Epithelial cell of prostate (primary cell): Measurements from ENCODE around the gene VSTM1.

Experiments used
- DNase-seq: peaks from one replicate; pipeline ENCODE4 v3.0.0-alpha.2; 2011; ENCODE audit warnings: low read depth, low spot score
- H3K27ac ChIP-seq: fragments of 450-650 bp; 2 replicates; pipeline ENCODE4 v1.5.1; 2017; ENCODE audit warnings: mild to moderate bottlenecking

Gene VSTM1

DNA sequence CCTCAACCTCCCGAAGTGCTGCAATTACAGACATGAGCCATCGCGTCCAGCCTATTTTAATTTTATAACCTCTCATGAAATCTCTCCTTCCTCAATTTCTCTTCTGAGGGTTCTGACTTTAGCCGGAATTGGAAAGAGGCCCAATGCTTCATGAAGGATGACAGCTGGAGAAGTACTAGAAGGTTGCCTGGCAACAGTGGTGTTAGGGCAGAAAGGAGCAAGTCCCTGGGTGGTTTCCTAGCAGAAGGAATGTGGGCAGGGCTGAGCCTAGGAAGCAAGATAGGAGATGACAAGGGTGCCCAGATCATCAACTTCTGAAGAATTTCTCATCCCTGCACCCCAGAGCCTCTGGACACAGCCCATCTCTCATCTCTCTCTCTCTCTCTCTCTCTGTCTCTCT lies 46.4 kb downstream of the VSTM1 start:
- H3K27ac ChIP-seq, result no peak overlapping the region
- no peak for DNase-seq

- no peak overlapping the region for H3K27ac ChIP-seq
- DNase-seq, result no peak
These were observed 48.7 kb downstream of the VSTM1 start for GRCh38 chr19:54014920-54015560.

DNA sequence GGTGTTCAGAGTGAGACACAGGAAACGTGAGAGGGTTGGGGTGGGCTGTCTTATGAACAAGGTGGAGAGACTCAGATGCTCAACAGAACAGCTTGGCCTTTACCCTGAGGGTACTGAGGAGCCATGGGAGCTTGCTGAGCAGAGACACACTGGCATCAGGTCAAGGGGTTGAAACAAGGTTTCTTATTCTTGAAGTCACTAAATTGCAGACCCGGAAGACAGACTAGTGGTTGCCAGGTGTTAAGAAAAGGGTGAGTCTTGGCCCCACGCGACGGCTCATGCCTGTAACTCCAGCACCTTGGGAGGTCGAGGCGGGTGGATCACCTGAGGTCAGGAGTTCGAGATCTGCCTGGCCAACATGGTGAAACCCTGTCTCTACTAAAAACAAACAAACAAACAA lies 49.8 kb downstream of the VSTM1 start:
- no peak overlapping the region for H3K27ac ChIP-seq
- no peak for DNase-seq

GRCh38 chr19:54011507-54012211 lies 52.0 kb downstream of the VSTM1 start:
- H3K27ac ChIP-seq, result no peak overlapping the region
- no peak for DNase-seq

DNA sequence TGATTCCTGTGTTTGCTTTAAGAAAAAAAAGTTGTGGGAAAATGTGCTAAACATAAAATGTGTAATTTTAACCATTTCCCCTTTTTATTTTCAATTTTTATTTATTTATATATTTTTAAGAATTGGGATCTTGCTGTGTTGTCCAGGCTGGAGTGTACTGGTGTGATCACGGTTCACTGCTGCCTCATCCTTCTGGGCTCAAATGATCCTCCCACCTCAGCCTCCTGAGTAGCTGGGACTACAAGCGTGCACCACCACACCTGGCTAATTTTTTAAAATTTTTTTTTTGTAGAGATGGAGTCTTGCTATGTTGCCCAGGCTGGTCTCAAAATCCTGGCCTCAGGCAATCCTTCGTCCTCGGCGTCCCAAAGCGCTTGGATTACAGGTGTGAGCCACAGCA lies 53.2 kb downstream of the VSTM1 start:
- no peak for DNase-seq

DNA sequence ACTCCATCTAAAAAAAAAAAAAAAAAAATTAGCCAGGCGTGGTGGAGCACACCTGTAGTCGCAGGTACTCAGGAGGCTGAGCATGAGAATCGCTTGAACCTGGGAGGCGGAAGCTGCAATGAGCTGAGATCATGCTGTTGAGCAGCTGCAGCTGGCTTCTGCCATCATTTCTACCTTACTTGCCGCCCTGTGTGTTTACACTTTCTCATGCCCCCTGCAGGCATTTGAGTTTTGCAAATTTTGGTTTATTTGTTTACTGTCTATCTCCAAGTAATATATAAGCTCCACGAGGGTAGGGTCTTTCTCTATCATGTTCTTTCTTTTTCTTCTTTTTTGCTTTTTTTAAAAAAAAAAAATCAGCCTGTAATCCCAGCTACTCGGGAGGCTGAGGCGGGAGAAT lies 54.3 kb downstream of the VSTM1 start:
- no peak overlapping the region for H3K27ac ChIP-seq
- DNase-seq, result no peak

More for the DNA sequence above, 53.2 kb downstream of the VSTM1 start:
- no peak overlapping the region for H3K27ac ChIP-seq

GRCh38 chr19:54002495-54003315 lies 61.0 kb downstream of the VSTM1 start:
- DNase-seq, result no peak
- no peak overlapping the region for H3K27ac ChIP-seq

GRCh38 chr19:54001496-54001895 lies 62.2 kb downstream of the VSTM1 start:
- no peak overlapping the region for H3K27ac ChIP-seq
- no peak for DNase-seq

GRCh38 chr19:53999694-54000093 lies 64.0 kb downstream of the VSTM1 start:
- no peak for DNase-seq
- no peak overlapping the region for H3K27ac ChIP-seq

DNA sequence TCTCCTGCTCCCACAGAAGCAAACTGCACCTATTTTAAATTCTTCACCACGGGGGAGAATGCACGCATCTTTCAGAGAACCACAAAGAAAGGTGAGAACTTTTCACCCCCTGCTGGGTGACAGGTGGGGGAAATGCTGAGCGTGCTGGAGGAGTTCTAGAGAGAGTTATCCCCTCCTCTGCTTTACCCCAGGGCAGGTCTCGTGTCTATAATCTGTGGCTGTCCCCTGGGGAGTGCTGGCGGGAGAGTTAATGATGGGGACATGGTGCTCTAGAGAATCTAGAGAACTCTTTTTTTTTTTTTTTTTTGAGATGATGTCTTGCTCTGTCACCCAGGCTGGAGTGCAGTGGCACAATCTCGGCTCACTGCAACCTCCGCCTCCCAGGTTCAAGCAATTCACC lies 65.5 kb downstream of the VSTM1 start:
- no peak overlapping the region for H3K27ac ChIP-seq
- no peak for DNase-seq

GRCh38 chr19:53994811-53995210 lies 68.9 kb downstream of the VSTM1 start:
- no peak overlapping the region for H3K27ac ChIP-seq
- DNase-seq, result no peak

GRCh38 chr19:53993448-53993847 lies 70.2 kb downstream of the VSTM1 start:
- DNase-seq, result no peak
- H3K27ac ChIP-seq, result no peak overlapping the region

- H3K27ac ChIP-seq, result no peak overlapping the region
- DNase-seq, result no peak
These were observed 70.9 kb downstream of the VSTM1 start for GRCh38 chr19:53992815-53993214.

- no peak for DNase-seq
- no peak overlapping the region for H3K27ac ChIP-seq
These were observed 71.5 kb downstream of the VSTM1 start for GRCh38 chr19:53992211-53992610.

- DNase-seq, result no peak
- no peak within 1 kb of the TSS for H3K27ac ChIP-seq
These were observed 72.2 kb downstream of the VSTM1 start, which contains the start of gene CACNG6 for GRCh38 chr19:53991224-53992113. TSS of gene CACNG6 (plus strand) at chr19:53991637. CDS start at chr19:53992878, 1,241 bp downstream.
